ENCODE results near the gene JRKL.

The JRKL gene

GRCh38 chr11:96389720-96390487, at the start of gene JRKL, which contains the start of gene CCDC82:
JRKL (plus strand) TSS chr11:96390013; CDS start chr11:96390650, 637 bp downstream.
CCDC82 (minus strand) TSS chr11:96389912; CDS start chr11:96384747, 5,165 bp downstream.
- Histone ChIP-seq H3K4me3 (ENCODE audit: low read depth in 1 of 2, low read length in 2 of 2) (peak within 1 kb of the TSS; percentile 90 to 91), H3K27me3 (ENCODE audit: low read depth, low read length) (no peaks in the 10 kb centered on the region), H3K9me3 (ENCODE audit: control insufficient read depth in 1 of 2, low read length in 2 of 2) (no peaks in the 10 kb centered on the region), H3K27ac (ENCODE audit: low read length) (peak within 1 kb of the TSS; percentile 73), H3K4me1 (ENCODE audit: control insufficient read depth in 1 of 2, insufficient read depth in 2 of 2, low read length in 2 of 2) (peaks cover 0 to 16% of the 10 kb centered on the region in 2 donors), H3K36me3 (ENCODE audit: control insufficient read depth in 1 of 2, insufficient read depth in 2 of 2, low read length in 2 of 2) (peaks cover 0 to 4% of the 10 kb centered on the region in 2 donors)

GRCh38 chr11:96340555-96340885, 49.3 kb upstream of the JRKL start:
- H3K27me3 ChIP-seq (ENCODE audit: low read depth, low read length) = no peaks in the 10 kb centered on the region
- H3K27ac ChIP-seq (ENCODE audit: low read length) = peak overlapping the region; percentile 50
- H3K9me3 ChIP-seq (ENCODE audit: control insufficient read depth in 1 of 2, low read length in 2 of 2) = no peaks in the 10 kb centered on the region
- H3K4me3 ChIP-seq (ENCODE audit: low read depth in 1 of 2, low read length in 2 of 2) = peak overlapping the region; percentile 85 to 100
- H3K36me3 ChIP-seq (ENCODE audit: control insufficient read depth in 1 of 2, insufficient read depth in 2 of 2, low read length in 2 of 2) = peaks cover 0 to 10% of the 10 kb centered on the region in 2 donors
- H3K4me1 ChIP-seq (ENCODE audit: control insufficient read depth in 1 of 2, insufficient read depth in 2 of 2, low read length in 2 of 2) = peaks cover 40 to 41% of the 10 kb centered on the region in 2 donors

- H3K4me1 ChIP-seq (ENCODE audit: control insufficient read depth in 1 of 2, insufficient read depth in 2 of 2, low read length in 2 of 2) = peaks cover 40 to 41% of the 10 kb centered on the region in 2 donors
- H3K27ac ChIP-seq (ENCODE audit: low read length) = peak overlapping the region; percentile 96
- peaks cover 0 to 10% of the 10 kb centered on the region in 2 donors for H3K36me3 ChIP-seq (ENCODE audit: control insufficient read depth in 1 of 2, insufficient read depth in 2 of 2, low read length in 2 of 2)
- H3K4me3 ChIP-seq (ENCODE audit: low read depth in 1 of 2, low read length in 2 of 2) = peak overlapping the region; percentile 85 to 100
- H3K27me3 ChIP-seq (ENCODE audit: low read depth, low read length) = no peaks in the 10 kb centered on the region
- no peaks in the 10 kb centered on the region for H3K9me3 ChIP-seq (ENCODE audit: control insufficient read depth in 1 of 2, low read length in 2 of 2)
Measured at GRCh38 chr11:96341211-96342013, 48.4 kb upstream of the JRKL start.

- peak overlapping the region; percentile 85 to 100 for H3K4me3 ChIP-seq (ENCODE audit: low read depth in 1 of 2, low read length in 2 of 2)
- H3K27me3 ChIP-seq (ENCODE audit: low read depth, low read length) = no peaks in the 10 kb centered on the region
- H3K4me1 ChIP-seq (ENCODE audit: control insufficient read depth in 1 of 2, insufficient read depth in 2 of 2, low read length in 2 of 2) = peaks cover 39 to 41% of the 10 kb centered on the region in 2 donors
- peaks cover 0 to 10% of the 10 kb centered on the region in 2 donors for H3K36me3 ChIP-seq (ENCODE audit: control insufficient read depth in 1 of 2, insufficient read depth in 2 of 2, low read length in 2 of 2)
- peak overlapping the region; percentile 96 for H3K27ac ChIP-seq (ENCODE audit: low read length)
- H3K9me3 ChIP-seq (ENCODE audit: control insufficient read depth in 1 of 2, low read length in 2 of 2) = no peaks in the 10 kb centered on the region
Measured at GRCh38 chr11:96342014-96342960, 47.5 kb upstream of the JRKL start.

GRCh38 chr11:96342961-96343711, 46.7 kb upstream of the JRKL start, which contains the start of gene MAML2:
MAML2 (minus strand) TSS chr11:96343195; CDS start chr11:96341895, 1,300 bp downstream.
- H3K27me3 ChIP-seq (ENCODE audit: low read depth, low read length) = no peaks in the 10 kb centered on the region
- no peaks in the 10 kb centered on the region for H3K9me3 ChIP-seq (ENCODE audit: control insufficient read depth in 1 of 2, low read length in 2 of 2)
- peaks cover 0 to 10% of the 10 kb centered on the region in 2 donors for H3K36me3 ChIP-seq (ENCODE audit: control insufficient read depth in 1 of 2, insufficient read depth in 2 of 2, low read length in 2 of 2)
- peak within 1 kb of the TSS; percentile 96 for H3K27ac ChIP-seq (ENCODE audit: low read length)
- peaks cover 31 to 33% of the 10 kb centered on the region in 2 donors for H3K4me1 ChIP-seq (ENCODE audit: control insufficient read depth in 1 of 2, insufficient read depth in 2 of 2, low read length in 2 of 2)
- peak within 1 kb of the TSS; percentile 85 to 100 for H3K4me3 ChIP-seq (ENCODE audit: low read depth in 1 of 2, low read length in 2 of 2)

- Histone ChIP-seq H3K4me1 (ENCODE audit: control insufficient read depth in 1 of 2, insufficient read depth in 2 of 2, low read length in 2 of 2) (no peaks in the 10 kb centered on the region), H3K9me3 (ENCODE audit: control insufficient read depth in 1 of 2, low read length in 2 of 2) (no peaks in the 10 kb centered on the region), H3K27me3 (ENCODE audit: low read depth, low read length) (no peaks in the 10 kb centered on the region), H3K27ac (ENCODE audit: low read length) (no peak overlapping the region), H3K36me3 (ENCODE audit: control insufficient read depth in 1 of 2, insufficient read depth in 2 of 2, low read length in 2 of 2) (peaks cover 29 to 31% of the 10 kb centered on the region in 2 donors), H3K4me3 (ENCODE audit: low read depth in 1 of 2, low read length in 2 of 2) (no peak overlapping the region)
Measured at GRCh38 chr11:96356848-96357247, 33.0 kb upstream of the JRKL start.

- Histone ChIP-seq H3K4me1 (ENCODE audit: control insufficient read depth in 1 of 2, insufficient read depth in 2 of 2, low read length in 2 of 2) (no peaks in the 10 kb centered on the region), H3K27me3 (ENCODE audit: low read depth, low read length) (no peaks in the 10 kb centered on the region), H3K9me3 (ENCODE audit: control insufficient read depth in 1 of 2, low read length in 2 of 2) (no peaks in the 10 kb centered on the region), H3K27ac (ENCODE audit: low read length) (no peak overlapping the region), H3K36me3 (ENCODE audit: control insufficient read depth in 1 of 2, insufficient read depth in 2 of 2, low read length in 2 of 2) (peaks cover 29 to 31% of the 10 kb centered on the region in 2 donors), H3K4me3 (ENCODE audit: low read depth in 1 of 2, low read length in 2 of 2) (no peak overlapping the region)
Measured at GRCh38 chr11:96357794-96358193, 32.0 kb upstream of the JRKL start.

- H3K27ac ChIP-seq (ENCODE audit: low read length) = no peak overlapping the region
- H3K9me3 ChIP-seq (ENCODE audit: control insufficient read depth in 1 of 2, low read length in 2 of 2) = no peaks in the 10 kb centered on the region
- H3K4me1 ChIP-seq (ENCODE audit: control insufficient read depth in 1 of 2, insufficient read depth in 2 of 2, low read length in 2 of 2) = no peaks in the 10 kb centered on the region
- no peak overlapping the region for H3K4me3 ChIP-seq (ENCODE audit: low read depth in 1 of 2, low read length in 2 of 2)
- H3K36me3 ChIP-seq (ENCODE audit: control insufficient read depth in 1 of 2, insufficient read depth in 2 of 2, low read length in 2 of 2) = peaks cover 29 to 31% of the 10 kb centered on the region in 2 donors
- no peaks in the 10 kb centered on the region for H3K27me3 ChIP-seq (ENCODE audit: low read depth, low read length)
Measured at GRCh38 chr11:96358321-96358720, 31.5 kb upstream of the JRKL start.

GRCh38 chr11:96361778-96362177, 28.0 kb upstream of the JRKL start:
- H3K36me3 ChIP-seq (ENCODE audit: control insufficient read depth in 1 of 2, insufficient read depth in 2 of 2, low read length in 2 of 2) = peaks cover 15 to 22% of the 10 kb centered on the region in 2 donors
- H3K9me3 ChIP-seq (ENCODE audit: control insufficient read depth in 1 of 2, low read length in 2 of 2) = no peaks in the 10 kb centered on the region
- no peak overlapping the region for H3K4me3 ChIP-seq (ENCODE audit: low read depth in 1 of 2, low read length in 2 of 2)
- H3K4me1 ChIP-seq (ENCODE audit: control insufficient read depth in 1 of 2, insufficient read depth in 2 of 2, low read length in 2 of 2) = no peaks in the 10 kb centered on the region
- H3K27me3 ChIP-seq (ENCODE audit: low read depth, low read length) = no peaks in the 10 kb centered on the region
- no peak overlapping the region for H3K27ac ChIP-seq (ENCODE audit: low read length)

GRCh38 chr11:96365493-96365892, 24.3 kb upstream of the JRKL start:
- Histone ChIP-seq H3K36me3 (ENCODE audit: control insufficient read depth in 1 of 2, insufficient read depth in 2 of 2, low read length in 2 of 2) (peaks cover 1 to 25% of the 10 kb centered on the region in 2 donors), H3K27ac (ENCODE audit: low read length) (no peak overlapping the region), H3K9me3 (ENCODE audit: control insufficient read depth in 1 of 2, low read length in 2 of 2) (peaks cover 0 to 2% of the 10 kb centered on the region in 2 donors), H3K27me3 (ENCODE audit: low read depth, low read length) (no peaks in the 10 kb centered on the region), H3K4me3 (ENCODE audit: low read depth in 1 of 2, low read length in 2 of 2) (no peak overlapping the region), H3K4me1 (ENCODE audit: control insufficient read depth in 1 of 2, insufficient read depth in 2 of 2, low read length in 2 of 2) (no peaks in the 10 kb centered on the region)
